ENCODE results near the gene PTGR1. TPM values are rescaled to one million over a fixed set of nuclear protein-coding genes. Genes with fewer than 3 reads are reported as not detected.

The PTGR1 gene
- total and polyA plus RNA-seq, 2 donors (not counting 3 experiments of a cell fraction or from before 2014, with no cell fraction given): 70.3 to 79.1 TPM

- no peak overlapping the region for H3K27ac ChIP-seq (ENCODE audit: insufficient read depth, low read depth, low read length)
- no peak for TF ChIP-seq MYC (IDR thresholded peaks at IDR 0.05; ENCODE audit: low read depth, low read length)
- TF ChIP-seq JUN (IDR thresholded peaks at IDR 0.05; ENCODE audit: borderline replicate concordance, insufficient read depth, insufficient read length, low read depth): no peak
- no peak for TF ChIP-seq POLR2A (IDR thresholded peaks at IDR 0.05; ENCODE audit: low read depth, low read length)
- no peak for TF ChIP-seq EZH2 (IDR thresholded peaks at IDR 0.05; ENCODE audit: borderline replicate concordance, low read depth, low read length, severe bottlenecking)
- no peak for TF ChIP-seq MAX (IDR thresholded peaks at IDR 0.05; ENCODE audit: insufficient read depth, insufficient read length)
- TF ChIP-seq CTCF (IDR thresholded peaks at IDR 0.05; ENCODE audit: extremely low read depth in 1 of 2, insufficient read depth in 1 of 2, low read depth in 1 of 2, low read length in 2 of 2): no peak
- no peak for TF ChIP-seq FOS (IDR thresholded peaks at IDR 0.05; ENCODE audit: borderline replicate concordance, insufficient read depth, low read length)
- TF ChIP-seq POLR2AphosphoS5 (IDR thresholded peaks at IDR 0.05; ENCODE audit: insufficient read depth, low read depth, low read length): no peak
- no peak for TF ChIP-seq GATA2 (IDR thresholded peaks at IDR 0.05; ENCODE audit: insufficient read depth, insufficient read length, low read depth, low read length)
- H4K20me1 ChIP-seq (replicated peaks; ENCODE audit: control insufficient read depth, extremely low read depth, insufficient read depth, low read length): no peaks in the 10 kb centered on the region
- no peak overlapping the region for H3K9ac ChIP-seq (replicated peaks; ENCODE audit: extremely low read depth, insufficient read depth, low read length)
- ChIA-PET CTCF (interaction anchor here (1.0 to 2.1 kb wide), 3 partner anchors 12 to 60 kb away, joined by 3 to 6 read pairs (median 3); no protein-coding TSS in a partner anchor), POLR2A (interaction anchor here (0.7 kb wide), 1 partner anchor 1152 kb away, joined by 4 read pairs; no protein-coding TSS in a partner anchor)
- dilution Hi-C loops (cut with MboI; ENCODE audit: extremely low pct_ligation_motif_present, low sequenced_read_pairs): no loop called here
- DNase-seq (ENCODE audit: low read depth, low spot score) (no peak), FAIRE-seq (no peak)
- no TSS peak for BruUV-seq (replicated peaks)
- H3K79me2 ChIP-seq (ENCODE audit: control insufficient read depth, insufficient read depth, low read length): no peaks in the 10 kb centered on the region
- H3K4me3 ChIP-seq (replicated peaks in 1 of 3; ENCODE audit: insufficient read depth in 1 of 3, low read depth in 1 of 3, low read length in 3 of 3): no peak overlapping the region
- no peak overlapping the region for H2AFZ ChIP-seq (ENCODE audit: low read depth, low read length)
- no peaks in the 10 kb centered on the region for H3K9me1 ChIP-seq (replicated peaks; ENCODE audit: control insufficient read depth, extremely low read depth, insufficient read depth, low read length)
- H3K4me1 ChIP-seq (ENCODE audit: control insufficient read depth, extremely low read depth, insufficient read depth, low read length): no peaks in the 10 kb centered on the region
- no peak overlapping the region for H3K4me2 ChIP-seq (ENCODE audit: insufficient read depth, low read length)
- intact Hi-C loops (cut with micrococcal nuclease): no loop called here
- H3K27me3 ChIP-seq (ENCODE audit: control insufficient read depth in 2 of 2, insufficient read depth in 2 of 2, low read length in 2 of 2): no peaks in the 10 kb centered on the region
- H3K9me3 ChIP-seq (replicated peaks; ENCODE audit: control insufficient read depth, insufficient read depth, low read length): no peaks in the 10 kb centered on the region
- peaks cover 8% of the 10 kb centered on the region in 2 experiments for H3K36me3 ChIP-seq (ENCODE audit: control insufficient read depth in 2 of 2, extremely low read depth in 1 of 2, insufficient read depth in 2 of 2, low read length in 2 of 2)
Observed at GRCh38 chr9:111561165-111561719, 38.2 kb downstream of the PTGR1 start.

Measured in endothelial cell of umbilical vein (primary cell).